Stimulated activated CD8-positive, alpha-beta memory T cell treated with anti-CD3 and anti-CD28 coated beads, Interleukin-4, amount 100 ng/mL, for 1 hour (primary cell): ENCODE measurements around the gene TTC8.

Experiments used
- DNase-seq, 2 donors: peaks; one replicate each; pipeline ENCODE4 v3.0.0-alpha.2; 2020; ENCODE audit warnings: low read depth in 2 of 2, low spot score in 1 of 2

Gene TTC8

GRCh38 chr14:88864198-88864597, 39.7 kb downstream of the TTC8 start:
- DNase-seq: no peak

- no peak for DNase-seq
Observed at GRCh38 chr14:88866305-88866704, 41.9 kb downstream of the TTC8 start.

DNA sequence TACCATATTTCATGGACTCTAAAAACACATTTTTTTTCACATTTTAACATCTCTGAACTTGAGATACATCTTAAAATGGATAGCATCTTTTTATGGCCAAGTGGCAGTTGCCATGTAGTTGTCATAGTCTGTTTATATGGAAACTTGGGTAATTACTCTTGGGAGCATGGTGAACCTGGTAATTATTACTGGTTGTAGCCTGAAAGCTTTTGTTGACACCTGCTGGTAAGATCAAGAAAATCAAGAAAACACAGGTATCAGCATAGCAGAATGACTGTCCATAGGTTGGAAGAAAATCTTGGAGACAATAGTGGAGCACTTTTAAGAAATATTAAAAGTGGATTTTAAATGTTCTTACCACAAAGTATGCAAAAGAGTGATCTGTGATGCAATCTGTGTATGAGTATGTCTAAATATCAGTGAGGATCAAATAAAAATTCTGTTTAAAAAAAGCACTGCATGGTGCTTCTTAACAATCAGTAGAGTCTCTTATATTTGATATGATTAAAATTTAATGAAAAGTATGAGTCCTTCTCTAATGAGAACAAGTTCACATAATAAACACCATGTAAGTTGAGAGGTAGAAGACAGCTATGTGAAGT, 44.2 kb downstream of the TTC8 start:
- no peak for DNase-seq

DNA sequence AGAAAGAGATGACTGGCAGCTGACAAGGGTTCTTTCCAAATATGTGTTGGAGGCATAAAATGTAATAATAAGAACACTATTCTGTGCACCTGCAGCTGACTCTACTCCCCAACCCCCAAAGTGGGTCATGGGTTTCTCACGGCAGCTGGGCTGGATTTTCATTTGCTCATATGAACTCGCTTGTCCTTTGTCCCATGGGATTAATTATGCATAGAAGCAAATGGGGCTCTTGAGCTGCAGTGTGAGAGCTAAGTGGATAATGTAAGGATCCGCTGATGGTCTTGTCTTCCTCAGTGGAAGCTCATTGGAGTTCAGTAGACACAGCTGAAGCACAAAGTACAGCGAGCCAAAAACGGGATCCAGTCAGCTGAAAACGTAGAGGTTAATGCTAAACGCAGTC, 46.3 kb downstream of the TTC8 start:
- no peak for DNase-seq

- DNase-seq: no peak
Observed at GRCh38 chr14:88871429-88871828, 47.0 kb downstream of the TTC8 start.

DNA sequence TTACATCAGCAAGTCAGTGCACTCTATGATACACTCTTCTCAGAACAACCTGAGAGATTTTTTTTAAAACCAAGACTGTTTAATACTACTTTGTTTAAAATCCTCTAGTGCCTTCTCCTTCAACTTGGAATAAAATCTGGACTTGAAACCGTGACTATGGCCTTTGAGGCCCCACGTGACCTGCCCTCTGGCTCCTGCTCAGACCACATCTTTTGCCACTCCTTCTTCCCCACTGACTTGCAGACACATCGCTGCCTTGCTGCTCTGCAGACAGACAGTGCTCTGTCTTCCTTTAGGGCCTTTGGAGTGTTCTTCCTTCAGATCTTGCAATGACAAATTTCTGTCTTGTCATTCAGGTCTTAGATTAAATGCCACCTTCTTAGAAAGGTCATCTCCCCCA, 48.5 kb downstream of the TTC8 start:
- no peak for DNase-seq

GRCh38 chr14:88877192-88877591, 52.7 kb downstream of the TTC8 start:
- DNase-seq: no peak

DNA sequence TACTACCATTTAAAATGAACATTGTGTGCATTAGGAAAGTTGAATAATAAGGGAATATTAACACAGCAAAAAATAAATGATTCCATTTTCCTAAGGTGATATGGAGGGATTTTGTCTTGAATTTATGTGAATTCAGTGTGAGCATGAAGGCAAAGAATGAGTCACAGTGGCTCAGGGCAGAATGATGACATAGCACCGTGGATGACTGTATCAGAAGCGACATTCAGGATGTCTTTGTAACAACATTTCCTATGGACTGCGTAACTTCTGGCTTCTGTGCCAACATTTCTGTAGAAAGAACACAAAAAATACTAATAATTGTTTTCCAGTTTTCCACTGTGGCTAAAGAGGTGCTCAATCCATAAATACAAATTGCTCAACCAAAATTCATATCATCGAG, 54.6 kb downstream of the TTC8 start:
- DNase-seq: no peak

- DNase-seq: no peak
Observed at GRCh38 chr14:88882236-88882635, 57.8 kb downstream of the TTC8 start.

GRCh38 chr14:88895116-88895515, 70.7 kb downstream of the TTC8 start:
- no peak for DNase-seq

DNA sequence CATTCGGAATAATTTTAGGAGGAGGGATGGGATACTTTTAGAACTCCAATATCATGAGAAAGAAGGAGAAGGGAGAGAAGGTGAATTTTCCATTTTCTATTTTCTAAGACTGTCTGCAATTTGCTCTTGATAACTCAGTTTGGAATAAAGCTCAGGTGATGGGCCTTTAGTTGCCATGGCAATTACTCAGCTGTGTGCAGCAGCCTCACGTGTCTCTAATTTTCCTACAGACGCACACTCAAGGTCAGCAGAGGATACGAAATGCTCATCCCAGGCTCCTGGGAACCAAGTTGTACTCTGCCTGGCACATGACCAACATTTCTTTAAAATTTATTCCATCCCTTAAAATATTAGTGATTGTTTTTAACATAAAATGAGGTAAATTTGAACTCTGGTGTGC, 76.7 kb downstream of the TTC8 start:
- DNase-seq: no peak

DNA sequence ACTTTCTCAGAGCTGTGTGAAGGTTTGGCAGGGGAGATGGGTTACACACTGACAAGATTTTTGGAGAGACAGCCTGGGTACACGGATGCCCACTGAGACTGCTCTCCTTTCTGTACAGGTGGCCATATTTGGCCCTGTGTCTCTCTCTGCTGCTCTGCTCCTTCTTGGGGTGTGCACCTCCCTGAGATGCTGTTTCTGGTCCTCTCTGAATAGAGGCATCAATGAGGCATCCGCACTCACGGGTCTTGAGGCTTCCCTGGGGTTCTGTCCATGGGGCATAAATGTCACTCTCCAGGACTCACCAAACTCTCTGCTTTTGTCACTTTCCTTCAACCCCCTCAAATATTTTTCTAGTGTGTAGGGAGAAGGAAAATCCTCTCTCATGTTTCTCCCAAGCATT, 77.5 kb downstream of the TTC8 start:
- DNase-seq: no peak

- DNase-seq: no peak
Observed at GRCh38 chr14:88902850-88903249, 78.4 kb downstream of the TTC8 start.

DNA sequence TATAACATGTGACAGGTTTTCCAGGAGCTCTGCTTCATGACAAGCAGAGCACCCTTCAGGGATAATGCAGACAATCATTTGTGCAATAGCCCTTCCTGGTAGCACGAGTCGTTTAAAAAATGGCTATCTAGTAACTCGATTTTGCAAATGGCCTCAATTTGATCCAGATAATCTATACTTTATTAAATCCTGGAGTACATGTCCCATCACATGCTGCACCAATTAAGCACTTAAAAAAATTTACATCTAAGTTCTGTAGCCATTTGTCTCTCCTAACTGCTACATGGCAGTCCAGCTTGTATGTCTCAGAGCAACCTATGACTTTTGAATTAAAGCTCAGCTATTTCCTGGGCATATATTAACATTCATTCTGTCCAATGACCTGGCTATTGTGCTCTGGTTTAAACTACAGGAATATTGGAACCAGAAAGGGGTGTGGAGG, 79.8 kb downstream of the TTC8 start:
- no peak for DNase-seq

GRCh38 chr14:88904864-88905263, 80.4 kb downstream of the TTC8 start:
- DNase-seq: no peak

- DNase-seq: no peak
Observed at GRCh38 chr14:88908216-88908615, 83.8 kb downstream of the TTC8 start.

DNA sequence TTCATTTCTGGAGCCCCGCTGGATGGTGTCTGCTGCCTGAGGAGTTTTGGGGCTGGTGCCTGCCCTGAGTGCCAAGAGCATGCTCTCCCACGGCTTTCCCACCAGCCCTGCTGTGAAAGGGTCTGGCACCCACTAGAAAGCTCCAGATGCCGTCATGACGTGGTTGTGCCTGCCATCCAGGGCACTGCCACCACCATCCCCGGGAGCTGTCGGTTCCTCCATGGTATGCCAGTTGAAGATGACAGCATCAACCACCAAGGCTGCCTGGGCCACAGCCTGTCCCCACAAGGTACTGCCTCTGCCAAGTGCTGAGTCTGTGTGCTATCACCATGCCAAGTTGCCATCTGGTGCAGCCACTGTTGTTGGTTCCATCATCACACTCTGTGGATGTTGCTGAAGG, 85.9 kb downstream of the TTC8 start:
- no peak for DNase-seq

GRCh38 chr14:88911809-88912208, 87.4 kb downstream of the TTC8 start:
- DNase-seq: no peak

GRCh38 chr14:88914956-88915355, 90.5 kb downstream of the TTC8 start:
- no peak for DNase-seq

- DNase-seq: no peak
Observed at GRCh38 chr14:88919502-88919901, 95.1 kb downstream of the TTC8 start.
